Right lobe of liver (tissue), 6 donors: ENCODE data around the gene MMAB. TPM values are rescaled to one million over a fixed set of nuclear protein-coding genes. Genes with fewer than 3 reads are reported as not detected.

ENCODE experiments used
- ATAC-seq, 4 donors: fragments of 200-7000 bp; cut with Tn5 transposase; one replicate each; pipeline ENCODE4 v1.9.1; 2020; ENCODE audit warnings: mild to moderate bottlenecking in 4 of 4, moderate library complexity in 4 of 4
- DNase-seq, 3 donors: peaks; one replicate each; pipeline ENCODE4 v3.0.0-alpha.2; 2020
- H3K27ac ChIP-seq, 3 donors: fragments of 200-600 bp; one replicate each; pipeline ENCODE4 v1.8.0; 2022
- H3K27me3 ChIP-seq, 2 donors: fragments of 200-600 bp; one replicate each; pipeline ENCODE4 v1.8.0; 2022
- H3K36me3 ChIP-seq, 4 donors: fragments of 200-600 bp; sonication (generic) in 1 of 4; one replicate each; pipeline versions ENCODE4 v1.5.1 to v1.8.0; 2017 to 2022; ENCODE audit warnings: control low read depth in 1 of 4
- H3K4me1 ChIP-seq, 4 donors: fragments of 200-600 bp; sonication (generic) in 1 of 4; one replicate each; pipeline versions ENCODE4 v1.5.1 to v1.8.0; 2017 to 2022; ENCODE audit warnings: control low read depth in 1 of 4
- H3K4me3 ChIP-seq, 3 donors: fragments of 200-600 bp; one replicate each; pipeline ENCODE4 v1.8.0; 2022
- H3K9me3 ChIP-seq, 4 donors: fragments of 200-600 bp; sonication (generic) in 1 of 4; one replicate each; pipeline versions ENCODE4 v1.5.1 to v1.8.0; 2017 to 2022; ENCODE audit warnings: control low read depth in 1 of 4
- CTCF ChIP-seq, 4 donors: fragments of 200-600 bp in 3 of 4; fragments of 450-650 bp in 1 of 4; IDR thresholded peaks; one replicate each; pipeline versions ENCODE4 v1.5.1 to v1.8.0; 2016 to 2022; ENCODE audit warnings: antibody characterized with exemption in 4 of 4, mild to moderate bottlenecking in 2 of 4
- POLR2A ChIP-seq: fragments of 450-650 bp; IDR thresholded peaks from one replicate; pipeline ENCODE4 v1.6.1; 2017; ENCODE audit warnings: antibody characterized with exemption, mild to moderate bottlenecking
- WGBS: methylation state at CpG from one replicate; pipeline ENCODE4 v1.1.6; 2018; ENCODE audit warnings: low coverage, low lambda C conversion rate; ENCODE audit not compliant: insufficient coverage; ENCODE audit errors: missing lambda C conversion rate; 5-methylcytosine and 5-hydroxymethylcytosine counted together
- intact Hi-C, 2 donors: fragments of 100-400 bp; cut with DNase I; formaldehyde crosslinking; loops; one replicate each; pipeline versions ENCODE4 v1.11.2 to v1.14.1; 2022
- total RNA-seq, 6 experiments: library from RNA; depleted of rRNA in 2 of 6; stranded (reverse); fragments of >200 nt in 2 of 6; fragmentation: NEBNext Ultra II Directional in 3 of 6; extraction: Animal tissue kit (Norgen Biotek cat#: 25700) in 3 of 6; gene quantifications; one replicate each; pipeline versions ENCODE4 v1.1.0 to v1.2.4, GENCODE V29; 2016 to 2023
- donor health status: DM: no; HTN: yes; CAD: no.
- donor health status: DM: no; HTN: no; CAD: no.
- donor health status: DM: no; HTN: no; CAD: no.
- donor health status: DM: no; HTN: yes; CAD: no.
- donor health status: DM: no; HTN: yes; CAD: no.

The MMAB gene
- total RNA-seq, 6 experiments from 2014 or later, result 42.6 to 99.8 (median 65.2) TPM

- peaks cover 0 to 26% (median 9%) of the 10 kb centered on the region in 4 donors for H3K4me1 ChIP-seq
- peak in 1 of 4 donors; percentile 6 for TF ChIP-seq CTCF (IDR thresholded peaks at IDR 0.05)
- no peak for TF ChIP-seq POLR2A
- DNase-seq, result peak; percentile 58 to 89 (median 83)
Measured at GRCh38 chr12:109567296-109567695, 6.0 kb downstream of the MMAB start.

GRCh38 chr12:109566424-109566823 is 6.9 kb downstream of the MMAB start:
- H3K36me3 ChIP-seq, result peaks cover 0 to 53% (median 10%) of the 10 kb centered on the region in 4 donors
- ATAC-seq (no peak), DNase-seq (peak in 1 of 3 donors; percentile 49)
- no peaks in the 10 kb centered on the region for H3K9me3 ChIP-seq
- no peak overlapping the region for H3K4me3 ChIP-seq
- peaks cover 0 to 24% (median 5%) of the 10 kb centered on the region in 4 donors for H3K4me1 ChIP-seq
- intact Hi-C loops, result no loop called here
- no CpG with 5 or more reads among the region's 8 CpGs for WGBS
- H3K27me3 ChIP-seq, result no peaks in the 10 kb centered on the region
- TF ChIP-seq POLR2A (no peak), CTCF (IDR thresholded peaks at IDR 0.05) (no peak)
- no peak overlapping the region for H3K27ac ChIP-seq

More at GRCh38 chr12:109567296-109567695, 6.0 kb downstream of the MMAB start:
- ATAC-seq, result peak; percentile 63 to 83 (median 74)
- no peak overlapping the region for H3K4me3 ChIP-seq
- H3K27me3 ChIP-seq, result no peaks in the 10 kb centered on the region
- WGBS, result 60% methylated on average over 6 of the region's 10 CpGs
- H3K36me3 ChIP-seq, result peaks cover 0 to 53% (median 10%) of the 10 kb centered on the region in 4 donors
- no peaks in the 10 kb centered on the region for H3K9me3 ChIP-seq
- H3K27ac ChIP-seq, result peak overlapping the region in 1 of 3 donors; percentile 45
- intact Hi-C loops, result no loop called here

GRCh38 chr12:109563291-109564284 is 9.7 kb downstream of the MMAB start:
- Histone ChIP-seq H3K36me3 (peaks cover 0 to 44% (median 10%) of the 10 kb centered on the region in 4 donors), H3K27me3 (no peaks in the 10 kb centered on the region), H3K4me1 (peaks cover 0 to 21% (median 7%) of the 10 kb centered on the region in 4 donors), H3K27ac (no peak overlapping the region), H3K4me3 (no peak overlapping the region), H3K9me3 (no peaks in the 10 kb centered on the region)
- no peak for TF ChIP-seq CTCF (IDR thresholded peaks at IDR 0.05)
- no peak for TF ChIP-seq POLR2A
- WGBS, result 84% methylated on average over 5 of the region's 30 CpGs
- no peak for ATAC-seq
- intact Hi-C loops, result no loop called here
- peak in 1 of 3 donors; percentile 45 for DNase-seq

GRCh38 chr12:109562871-109563270 is 10.4 kb downstream of the MMAB start:
- Histone ChIP-seq H3K27me3 (no peaks in the 10 kb centered on the region), H3K27ac (no peak overlapping the region), H3K4me3 (no peak overlapping the region), H3K36me3 (peaks cover 0 to 37% (median 10%) of the 10 kb centered on the region in 4 donors), H3K9me3 (no peaks in the 10 kb centered on the region), H3K4me1 (peaks cover 0 to 19% (median 7%) of the 10 kb centered on the region in 4 donors)
- DNase-seq, result no peak
- intact Hi-C loops, result no loop called here
- TF ChIP-seq CTCF (IDR thresholded peaks at IDR 0.05), result no peak
- TF ChIP-seq POLR2A, result no peak
- no CpG with 5 or more reads among the region's 4 CpGs for WGBS
- no peak for ATAC-seq
